Hepatocyte (in vitro differentiated cells): ENCODE results near the gene CABP2. TPM values are rescaled to one million over a fixed set of nuclear protein-coding genes. Genes with fewer than 3 reads are reported as not detected.

Experiments
- DNase-seq: peaks from one replicate; pipeline ENCODE4 v3.0.0-alpha.2; 2016; ENCODE audit warnings: low spot score
- H2AFZ ChIP-seq: fragments of 200-600 bp; sonication (generic); 2 replicates; pipeline ENCODE4 v1.6.0; 2016; ENCODE audit warnings: antibody characterized with exemption, mild to moderate bottlenecking
- H3K27ac ChIP-seq: fragments of 200-600 bp; sonication (generic); 2 replicates; pipeline ENCODE4 v1.5.1; 2016; ENCODE audit warnings: mild to moderate bottlenecking
- H3K27me3 ChIP-seq: fragments of 200-600 bp; sonication (generic); 2 replicates; pipeline ENCODE4 v1.6.1; 2016
- H3K36me3 ChIP-seq: fragments of 200-600 bp; sonication (generic); replicated peaks from 2 replicates; pipeline ENCODE4 v1.5.1; 2016; ENCODE audit warnings: low read depth; ENCODE audit not compliant: insufficient read depth
- H3K4me1 ChIP-seq: fragments of 200-600 bp; sonication (generic); 2 replicates; pipeline ENCODE4 v1.5.1; 2016; ENCODE audit warnings: mild to moderate bottlenecking, moderate library complexity; ENCODE audit not compliant: insufficient read depth
- H3K4me2 ChIP-seq: fragments of 200-600 bp; sonication (generic); 2 replicates; pipeline ENCODE4 v1.6.0; 2016
- H3K4me3 ChIP-seq: fragments of 200-600 bp; sonication (generic); 2 replicates; pipeline ENCODE4 v1.5.1; 2016; ENCODE audit warnings: mild to moderate bottlenecking
- H3K79me2 ChIP-seq: fragments of 200-600 bp; sonication (generic); 2 replicates; pipeline ENCODE4 v1.6.0; 2017; ENCODE audit warnings: mild to moderate bottlenecking
- H3K9me2 ChIP-seq: fragments of 200-600 bp; sonication (generic); replicated peaks from 2 replicates; pipeline ENCODE4 v1.6.0; 2017; ENCODE audit warnings: mild to moderate bottlenecking; ENCODE audit not compliant: insufficient read depth
- H3K9me3 ChIP-seq: fragments of 200-600 bp; sonication (generic); 2 replicates; pipeline ENCODE4 v1.5.1; 2016; ENCODE audit warnings: low read depth, mild to moderate bottlenecking
- H4K20me1 ChIP-seq: fragments of 200-600 bp; sonication (generic); 2 replicates; pipeline ENCODE4 v1.6.0; 2016; ENCODE audit warnings: mild to moderate bottlenecking; ENCODE audit not compliant: insufficient read depth, poor library complexity, severe bottlenecking
- EZH2 ChIP-seq: fragments of 200-600 bp; sonication (generic); IDR thresholded peaks from 2 replicates; pipeline ENCODE4 v1.6.1; 2016; ENCODE audit warnings: antibody characterized with exemption, mild to moderate bottlenecking, borderline replicate concordance
- EZH2phosphoT487 ChIP-seq: fragments of 200-600 bp; sonication (generic); IDR thresholded peaks from one replicate; pipeline ENCODE4 v1.6.1; 2018; ENCODE audit warnings: antibody characterized with exemption, mild to moderate bottlenecking, low read depth, moderate library complexity; ENCODE audit not compliant: unreplicated experiment, severe bottlenecking
- WGBS: methylation state at CpG from one replicate; pipeline ENCODE4 v1.1.6; 2016; ENCODE audit warnings: low lambda C conversion rate; ENCODE audit errors: missing lambda C conversion rate; 5-methylcytosine and 5-hydroxymethylcytosine counted together
- polyA plus RNA-seq: library from polyadenylated mRNA; unstranded; fragments of >200 nt; fragmentation: Nextera tagmentation; extraction: Ambion mirVana; gene quantifications from 2 replicates; pipeline ENCODE4 v1.2.1, GENCODE V29; 2016
- total RNA-seq: library from RNA; depleted of rRNA; stranded (reverse); fragments of >200 nt; gene quantifications from 2 replicates; pipeline ENCODE4 v1.2.3, GENCODE V29; 2014
- TF ChIP-seq, protein P1 (sequence below): fragments of 200-600 bp; sonication (generic); IDR thresholded peaks from 2 replicates; pipeline ENCODE4 v1.5.1; 2016; ENCODE audit warnings: antibody characterized with exemption, mild to moderate bottlenecking; ENCODE audit not compliant: poor library complexity

The CABP2 gene
- total and polyA plus RNA-seq, 2 experiments from 2014 or later: not detected

- H4K20me1 ChIP-seq: no peaks in the 10 kb centered on the region
- TF ChIP-seq, protein P1, sequence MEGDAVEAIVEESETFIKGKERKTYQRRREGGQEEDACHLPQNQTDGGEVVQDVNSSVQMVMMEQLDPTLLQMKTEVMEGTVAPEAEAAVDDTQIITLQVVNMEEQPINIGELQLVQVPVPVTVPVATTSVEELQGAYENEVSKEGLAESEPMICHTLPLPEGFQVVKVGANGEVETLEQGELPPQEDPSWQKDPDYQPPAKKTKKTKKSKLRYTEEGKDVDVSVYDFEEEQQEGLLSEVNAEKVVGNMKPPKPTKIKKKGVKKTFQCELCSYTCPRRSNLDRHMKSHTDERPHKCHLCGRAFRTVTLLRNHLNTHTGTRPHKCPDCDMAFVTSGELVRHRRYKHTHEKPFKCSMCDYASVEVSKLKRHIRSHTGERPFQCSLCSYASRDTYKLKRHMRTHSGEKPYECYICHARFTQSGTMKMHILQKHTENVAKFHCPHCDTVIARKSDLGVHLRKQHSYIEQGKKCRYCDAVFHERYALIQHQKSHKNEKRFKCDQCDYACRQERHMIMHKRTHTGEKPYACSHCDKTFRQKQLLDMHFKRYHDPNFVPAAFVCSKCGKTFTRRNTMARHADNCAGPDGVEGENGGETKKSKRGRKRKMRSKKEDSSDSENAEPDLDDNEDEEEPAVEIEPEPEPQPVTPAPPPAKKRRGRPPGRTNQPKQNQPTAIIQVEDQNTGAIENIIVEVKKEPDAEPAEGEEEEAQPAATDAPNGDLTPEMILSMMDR: no peak
- TF ChIP-seq EZH2phosphoT487 (no peak), EZH2 (no peak)
- WGBS: 90% methylated on average over 16 of the region's 16 CpGs
- H3K4me1 ChIP-seq: no peaks in the 10 kb centered on the region
- no peaks in the 10 kb centered on the region for H3K79me2 ChIP-seq
- H3K4me3 ChIP-seq: no peak overlapping the region
- no peak overlapping the region for H3K27ac ChIP-seq
- no peak overlapping the region for H3K4me2 ChIP-seq
- no peak for DNase-seq
- H3K36me3 ChIP-seq: no peaks in the 10 kb centered on the region
- H3K9me2 ChIP-seq: no peaks in the 10 kb centered on the region
- no peaks in the 10 kb centered on the region for H3K9me3 ChIP-seq
- H3K27me3 ChIP-seq: no peaks in the 10 kb centered on the region
- no peak overlapping the region for H2AFZ ChIP-seq
Measured at GRCh38 chr11:67495234-67496005, 27.8 kb downstream of the CABP2 start.

GRCh38 chr11:67494371-67495233 lies 28.6 kb downstream of the CABP2 start:
- no peaks in the 10 kb centered on the region for H3K79me2 ChIP-seq
- H3K4me2 ChIP-seq: no peak overlapping the region
- H3K4me3 ChIP-seq: no peak overlapping the region
- no peak overlapping the region for H3K27ac ChIP-seq
- no peak overlapping the region for H2AFZ ChIP-seq
- DNase-seq: no peak
- H3K9me2 ChIP-seq: no peaks in the 10 kb centered on the region
- 95% methylated on average over 31 of the region's 59 CpGs for WGBS
- H3K4me1 ChIP-seq: no peaks in the 10 kb centered on the region
- H3K9me3 ChIP-seq: no peaks in the 10 kb centered on the region
- TF ChIP-seq EZH2phosphoT487 (no peak), EZH2 (no peak)
- TF ChIP-seq, protein P1: no peak
- H3K36me3 ChIP-seq: no peaks in the 10 kb centered on the region
- H4K20me1 ChIP-seq: no peaks in the 10 kb centered on the region
- no peaks in the 10 kb centered on the region for H3K27me3 ChIP-seq

- no peaks in the 10 kb centered on the region for H4K20me1 ChIP-seq
- TF ChIP-seq, protein P1: no peak
- no peak for TF ChIP-seq EZH2
- TF ChIP-seq EZH2phosphoT487: no peak
- no peak overlapping the region for H3K4me2 ChIP-seq
- no peaks in the 10 kb centered on the region for H3K9me3 ChIP-seq
- DNase-seq: no peak
- H3K9me2 ChIP-seq: no peaks in the 10 kb centered on the region
- H3K36me3 ChIP-seq: no peaks in the 10 kb centered on the region
- H3K27me3 ChIP-seq: no peaks in the 10 kb centered on the region
- no peak overlapping the region for H2AFZ ChIP-seq
- no peak overlapping the region for H3K27ac ChIP-seq
- no peaks in the 10 kb centered on the region for H3K79me2 ChIP-seq
- 99% methylated on average over 40 of the region's 65 CpGs for WGBS
- no peak overlapping the region for H3K4me3 ChIP-seq
- H3K4me1 ChIP-seq: no peaks in the 10 kb centered on the region
Measured at GRCh38 chr11:67493548-67494370, 29.5 kb downstream of the CABP2 start.
